Activated CD4-positive, alpha-beta memory T cell treated with anti-CD3 and anti-CD28 coated beads, Interleukin-2, amount 10 ng/mL, durations not matched to agents 7 days and 5 days (primary cell): ENCODE data around the gene RBM10. TPM values are rescaled to one million over a fixed set of nuclear protein-coding genes. Genes with fewer than 3 reads are reported as not detected.
"Not testable (repeated sequence)": the region's sequence is repeated elsewhere in the genome, so short reads cannot be mapped to it uniquely, and the experiment has no call there.

Experiments
- CTCF ChIA-PET: fragments of 350-600 bp; sonication (Branson Sonifier 250); formaldehyde crosslinking; loops from one replicate; lab custom pipeline; 2021; ENCODE audit warnings: antibody characterized with exemption, inconsistent platforms; lab: Charles Lee
- POLR2A ChIA-PET: fragments of 350-600 bp; sonication (Branson Sonifier 250); formaldehyde crosslinking; loops from one replicate; lab custom pipeline; 2021; ENCODE audit warnings: antibody characterized with exemption; lab: Charles Lee
- DNase-seq: peaks from one replicate; pipeline ENCODE4 v3.0.0-alpha.2; 2020
- H3K27ac Mint-ChIP-seq: one replicate; pipeline ENCODE4 v1.8.0; 2021; ENCODE audit warnings: mild to moderate bottlenecking, mixed read lengths
- H3K27me3 Mint-ChIP-seq: one replicate; pipeline ENCODE4 v1.8.0; 2021; ENCODE audit warnings: mixed read lengths
- H3K36me3 Mint-ChIP-seq: one replicate; pipeline ENCODE4 v1.8.0; 2021; ENCODE audit warnings: low read depth, mixed read lengths
- H3K4me1 Mint-ChIP-seq: one replicate; pipeline ENCODE4 v1.8.0; 2021; ENCODE audit warnings: mixed read lengths
- H3K4me3 Mint-ChIP-seq: one replicate; pipeline ENCODE4 v1.8.0; 2021; ENCODE audit warnings: mild to moderate bottlenecking, mixed read lengths
- H3K9me3 Mint-ChIP-seq: one replicate; pipeline ENCODE4 v1.8.0; 2021; ENCODE audit warnings: mixed read lengths
- total RNA-seq, 2 experiments: library from RNA; stranded (reverse); gene quantifications; one replicate each; pipeline ENCODE4 v1.2.3, GENCODE V29; 2021

Gene RBM10, protein sequence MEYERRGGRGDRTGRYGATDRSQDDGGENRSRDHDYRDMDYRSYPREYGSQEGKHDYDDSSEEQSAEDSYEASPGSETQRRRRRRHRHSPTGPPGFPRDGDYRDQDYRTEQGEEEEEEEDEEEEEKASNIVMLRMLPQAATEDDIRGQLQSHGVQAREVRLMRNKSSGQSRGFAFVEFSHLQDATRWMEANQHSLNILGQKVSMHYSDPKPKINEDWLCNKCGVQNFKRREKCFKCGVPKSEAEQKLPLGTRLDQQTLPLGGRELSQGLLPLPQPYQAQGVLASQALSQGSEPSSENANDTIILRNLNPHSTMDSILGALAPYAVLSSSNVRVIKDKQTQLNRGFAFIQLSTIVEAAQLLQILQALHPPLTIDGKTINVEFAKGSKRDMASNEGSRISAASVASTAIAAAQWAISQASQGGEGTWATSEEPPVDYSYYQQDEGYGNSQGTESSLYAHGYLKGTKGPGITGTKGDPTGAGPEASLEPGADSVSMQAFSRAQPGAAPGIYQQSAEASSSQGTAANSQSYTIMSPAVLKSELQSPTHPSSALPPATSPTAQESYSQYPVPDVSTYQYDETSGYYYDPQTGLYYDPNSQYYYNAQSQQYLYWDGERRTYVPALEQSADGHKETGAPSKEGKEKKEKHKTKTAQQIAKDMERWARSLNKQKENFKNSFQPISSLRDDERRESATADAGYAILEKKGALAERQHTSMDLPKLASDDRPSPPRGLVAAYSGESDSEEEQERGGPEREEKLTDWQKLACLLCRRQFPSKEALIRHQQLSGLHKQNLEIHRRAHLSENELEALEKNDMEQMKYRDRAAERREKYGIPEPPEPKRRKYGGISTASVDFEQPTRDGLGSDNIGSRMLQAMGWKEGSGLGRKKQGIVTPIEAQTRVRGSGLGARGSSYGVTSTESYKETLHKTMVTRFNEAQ
- total RNA-seq: 10 to 100 TPM; 55.3 to 57.0 TPM

DNA sequence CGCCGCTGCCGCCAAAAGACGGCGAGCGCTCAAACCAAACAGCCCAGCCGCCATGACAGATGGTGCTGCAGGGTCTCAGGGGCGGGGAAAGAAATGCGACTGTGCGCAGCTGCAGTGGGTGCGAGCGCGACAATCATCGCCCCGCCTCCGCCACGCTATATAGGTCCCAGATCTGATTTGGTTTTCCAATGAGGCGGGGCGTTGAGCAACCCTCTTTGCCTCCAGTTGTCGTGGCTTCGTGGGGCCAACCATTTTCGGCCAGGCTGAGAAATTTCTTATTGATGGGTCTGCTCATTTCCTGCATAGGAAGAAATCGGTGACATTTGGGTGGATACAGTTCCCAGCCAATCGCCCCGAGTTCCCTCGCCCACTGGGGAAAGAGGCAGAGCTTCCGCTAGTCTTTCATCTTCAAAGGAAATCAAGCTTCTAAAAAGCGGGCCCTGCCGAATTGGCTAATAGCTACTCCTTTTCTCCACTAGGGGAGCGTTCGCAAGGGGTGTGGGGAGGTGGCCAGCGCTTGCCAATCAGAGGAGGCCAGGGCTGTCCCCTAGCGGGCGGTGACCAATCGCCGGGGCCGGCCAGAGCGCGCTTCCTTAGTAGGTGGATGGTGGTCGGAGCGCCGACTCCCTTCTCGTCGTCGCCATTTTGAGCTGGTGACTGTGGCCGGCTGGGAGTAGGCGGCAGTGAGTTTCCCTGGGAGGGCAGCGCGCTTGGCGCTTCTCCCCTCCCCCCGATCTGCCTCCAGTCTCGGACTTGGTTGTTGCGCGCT lies at the start of gene RBM10, which contains the start of gene NDUFB11:
Gene RBM10, plus strand, starts transcription at position 596 of the 769 bp plus-strand sequence. CDS start 2,261 bp downstream, outside the sequence.
Gene NDUFB11, minus strand, starts transcription at position 77 of the 769 bp plus-strand sequence. Its CDS starts 23 bp downstream, at position 54.
- Mint-ChIP-seq H3K27me3 (no peaks in the 10 kb centered on the region), H3K36me3 (peaks cover 44% of the 10 kb centered on the region), H3K4me1 (peaks cover 37% of the 10 kb centered on the region), H3K9me3 (peaks cover 3% of the 10 kb centered on the region), H3K4me3 (peak within 1 kb of the TSS; percentile 97), H3K27ac (peak within 1 kb of the TSS; percentile 99)
- ChIA-PET CTCF (interaction anchor here (0.8 to 1.4 kb wide), 11 partner anchors 8 to 411 kb away, joined by 3 to 8 read pairs (median 5); no protein-coding TSS in a partner anchor), POLR2A (interaction anchor here (1.0 to 4.1 kb wide), 13 partner anchors 10 to 1429 kb away, joined by 3 to 55 read pairs (median 10); partner anchors contain the start of genes CDK16, RBM3, RP2 and UBA1)
- DNase-seq: peak; percentile 92

DNA sequence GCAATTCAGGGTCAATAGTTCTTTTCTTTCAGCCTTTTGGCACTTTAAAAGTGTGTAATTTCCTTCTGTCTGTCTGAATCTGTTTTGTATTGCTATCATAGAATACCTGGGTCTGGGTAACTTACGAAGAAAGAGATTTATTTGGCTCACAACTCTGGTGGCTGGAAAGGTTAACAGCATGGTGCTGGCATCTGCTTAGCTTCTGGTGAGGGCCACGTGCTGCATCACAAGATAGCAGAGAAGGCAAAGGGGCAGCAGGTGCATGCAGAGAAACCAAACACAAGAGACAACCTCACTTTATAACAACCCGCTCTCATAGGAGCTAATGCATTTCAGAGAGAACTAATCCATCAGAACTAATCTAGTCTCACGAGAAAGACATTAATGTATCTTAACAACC lies 48.0 kb upstream of the RBM10 start:
- Mint-ChIP-seq H3K27ac (no peak overlapping the region), H3K4me3 (no peak overlapping the region), H3K27me3 (no peaks in the 10 kb centered on the region), H3K9me3 (no peaks in the 10 kb centered on the region), H3K36me3 (no peaks in the 10 kb centered on the region), H3K4me1 (no peaks in the 10 kb centered on the region)
- CTCF ChIA-PET: no interaction called here
- no peak for DNase-seq
- POLR2A ChIA-PET: no interaction called here

DNA sequence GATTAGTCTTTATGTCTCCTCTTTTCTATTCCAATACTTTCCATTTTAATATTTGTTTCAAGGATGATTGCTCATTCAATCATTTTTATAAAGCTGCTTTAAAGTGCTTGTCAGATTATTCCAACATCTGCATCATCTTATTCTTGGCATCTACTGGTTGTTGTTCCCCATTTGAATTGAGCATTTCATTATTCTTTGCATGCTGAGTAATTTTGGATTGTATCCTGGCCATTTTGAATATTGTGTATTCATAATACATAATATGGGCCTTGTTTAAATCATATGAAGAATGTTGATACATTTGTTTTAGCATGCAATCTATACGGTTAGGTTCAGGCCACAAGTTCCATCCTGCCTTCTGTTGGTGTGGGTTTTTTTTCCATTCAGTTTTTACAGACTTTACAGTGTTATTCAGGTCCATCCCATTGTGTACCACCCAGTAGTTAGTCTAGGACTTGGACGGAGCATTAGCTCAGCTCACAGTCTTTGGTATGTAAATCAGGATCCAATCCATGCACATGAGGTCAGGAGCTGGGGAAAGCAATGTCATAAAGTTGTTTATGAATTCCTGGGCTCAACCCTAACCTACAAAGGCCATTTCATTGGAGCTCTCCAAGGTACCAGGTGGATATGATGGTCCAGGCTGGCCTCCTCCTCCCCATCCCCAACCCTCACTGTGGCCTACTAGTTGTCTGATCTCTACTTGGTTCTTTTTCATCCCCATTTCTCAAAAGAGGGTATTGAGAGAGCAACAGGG lies 46.5 kb upstream of the RBM10 start:
- POLR2A ChIA-PET: no interaction called here
- no peaks in the 10 kb centered on the region for H3K27me3 Mint-ChIP-seq
- CTCF ChIA-PET: no interaction called here
- H3K9me3 Mint-ChIP-seq: no peaks in the 10 kb centered on the region
- H3K27ac Mint-ChIP-seq: no peak overlapping the region
- H3K4me1 Mint-ChIP-seq: no peaks in the 10 kb centered on the region
- DNase-seq: no peak
- H3K36me3 Mint-ChIP-seq: no peaks in the 10 kb centered on the region
- H3K4me3 Mint-ChIP-seq: no peak overlapping the region

DNA sequence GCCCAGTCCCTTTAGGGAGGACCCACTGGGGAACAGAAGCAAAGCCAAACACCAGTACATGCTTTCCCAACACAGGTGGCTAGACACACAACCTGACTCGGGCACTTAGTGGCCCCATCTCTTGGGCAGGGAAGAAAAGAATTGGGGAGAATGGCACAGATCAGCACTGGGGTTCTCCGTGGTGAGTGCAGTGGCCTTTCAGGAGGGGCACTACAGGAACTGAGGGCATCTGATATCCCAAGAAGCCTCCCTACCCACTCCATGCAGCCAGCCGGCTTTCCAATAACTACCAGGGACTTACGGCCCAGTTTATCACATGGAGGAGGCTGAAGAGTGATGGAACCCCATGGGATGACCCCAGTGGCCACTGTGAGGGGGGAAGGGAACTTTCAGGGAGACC lies 43.8 kb upstream of the RBM10 start:
- H3K27me3 Mint-ChIP-seq: no peaks in the 10 kb centered on the region
- POLR2A ChIA-PET: no interaction called here
- H3K27ac Mint-ChIP-seq: no peak overlapping the region
- H3K4me3 Mint-ChIP-seq: no peak overlapping the region
- no peak for DNase-seq
- CTCF ChIA-PET: no interaction called here
- H3K4me1 Mint-ChIP-seq: no peaks in the 10 kb centered on the region
- H3K9me3 Mint-ChIP-seq: no peaks in the 10 kb centered on the region
- no peaks in the 10 kb centered on the region for H3K36me3 Mint-ChIP-seq

DNA sequence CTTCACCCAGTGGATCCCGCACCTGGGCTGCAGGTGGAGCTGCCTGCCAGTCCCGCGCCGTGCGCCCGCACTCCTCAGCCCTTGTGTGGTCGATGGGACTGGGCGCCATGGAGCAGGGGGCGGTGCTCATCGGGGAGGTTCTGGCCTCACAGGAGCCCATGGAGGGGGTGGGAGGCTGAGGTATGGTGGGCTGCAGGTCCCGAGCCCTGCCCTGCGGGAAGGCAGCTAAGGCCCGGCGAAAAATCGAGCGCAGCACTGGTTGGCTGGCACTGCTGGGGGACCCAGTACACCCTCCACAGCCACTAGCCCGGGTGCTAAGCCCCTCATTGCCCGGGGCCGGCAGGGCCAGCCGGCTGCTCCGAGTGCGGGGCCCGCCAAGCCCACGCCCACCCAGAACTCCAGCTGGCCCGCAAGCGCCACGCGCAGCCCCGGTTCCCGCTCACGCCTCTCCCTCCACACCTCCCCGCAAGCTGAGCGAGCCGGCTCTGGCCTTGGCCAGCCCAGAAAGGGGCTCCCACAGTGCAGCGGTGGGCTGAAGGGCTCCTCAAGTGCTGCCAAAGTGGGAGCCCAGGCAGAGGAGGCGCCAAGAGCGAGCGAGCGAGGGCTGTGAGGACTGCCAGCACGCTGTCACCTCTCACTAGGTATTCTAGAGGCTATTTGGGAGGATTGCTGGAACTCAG lies 33.9 kb upstream of the RBM10 start:
- H3K36me3 Mint-ChIP-seq, POLR2A ChIA-PET: not testable (repeated sequence)

DNA sequence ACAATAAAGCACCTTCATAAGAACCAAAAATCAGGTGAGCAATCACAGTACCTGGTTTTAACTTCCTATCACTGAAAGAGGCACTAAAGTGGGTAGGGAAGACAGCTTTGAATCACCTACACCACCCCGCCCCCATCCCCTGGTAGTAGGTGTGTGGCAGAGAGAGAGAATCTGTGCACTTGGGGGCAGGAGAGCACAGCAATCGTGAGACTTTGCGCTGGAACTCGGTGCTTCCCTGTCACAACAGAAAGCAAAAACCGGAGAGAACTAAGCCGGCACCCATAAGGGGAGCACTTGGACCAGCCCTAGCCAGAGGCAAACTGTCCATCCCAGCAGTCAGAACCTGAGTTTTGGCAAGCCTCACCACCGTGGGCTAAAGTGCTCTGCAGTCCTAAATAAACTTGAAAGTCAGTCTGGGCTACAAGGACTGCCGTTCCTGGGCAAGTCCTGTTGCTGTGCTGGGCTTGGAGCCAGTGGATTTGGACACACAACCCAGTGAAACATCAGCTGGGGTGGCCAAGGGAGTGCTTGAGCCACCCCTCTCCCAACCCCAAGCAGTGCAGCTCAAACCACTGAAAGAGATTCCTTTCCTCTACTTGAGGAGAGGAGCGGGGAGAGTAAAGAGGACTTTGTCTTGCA lies 32.6 kb upstream of the RBM10 start:
- H3K4me3 Mint-ChIP-seq: no peak overlapping the region
- H3K9me3 Mint-ChIP-seq: no peaks in the 10 kb centered on the region
- no peaks in the 10 kb centered on the region for H3K36me3 Mint-ChIP-seq
- no peaks in the 10 kb centered on the region for H3K27me3 Mint-ChIP-seq
- POLR2A ChIA-PET: no interaction called here
- no peak overlapping the region for H3K27ac Mint-ChIP-seq
- no peak for DNase-seq
- no peaks in the 10 kb centered on the region for H3K4me1 Mint-ChIP-seq
- CTCF ChIA-PET: no interaction called here

More for the DNA sequence above, 33.9 kb upstream of the RBM10 start:
- H3K4me1 Mint-ChIP-seq, DNase-seq, H3K27me3 Mint-ChIP-seq, CTCF ChIA-PET, H3K4me3 Mint-ChIP-seq, H3K9me3 Mint-ChIP-seq, H3K27ac Mint-ChIP-seq: not testable (repeated sequence)

DNA sequence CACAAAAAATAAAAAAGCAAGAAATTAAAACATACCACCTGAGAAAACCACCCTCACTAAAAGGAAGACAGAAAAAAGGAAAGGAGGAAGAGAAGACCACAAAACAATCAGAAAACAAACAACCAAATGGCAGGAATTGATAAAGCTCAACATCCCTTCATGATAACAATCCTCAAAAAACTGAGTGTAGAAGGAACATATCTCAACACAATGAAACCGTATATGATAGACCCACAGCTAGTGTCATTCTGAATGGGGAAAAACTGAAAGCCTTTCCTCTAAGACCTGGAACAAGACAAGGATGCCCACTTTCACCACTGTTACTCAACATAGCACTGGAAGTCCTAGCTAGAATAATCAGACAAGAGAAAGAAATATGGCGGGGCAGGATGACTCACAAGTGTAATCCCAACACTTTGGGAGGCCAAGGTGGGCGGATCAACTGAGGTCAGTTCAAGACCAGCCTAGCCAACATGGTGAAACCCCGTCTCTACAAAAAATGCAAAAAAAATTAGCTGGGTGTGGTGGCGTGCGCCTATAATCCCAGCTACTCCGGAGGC lies 28.4 kb upstream of the RBM10 start:
- H3K36me3 Mint-ChIP-seq, H3K27ac Mint-ChIP-seq, H3K4me3 Mint-ChIP-seq, H3K4me1 Mint-ChIP-seq, CTCF ChIA-PET, H3K27me3 Mint-ChIP-seq, H3K9me3 Mint-ChIP-seq, DNase-seq: not testable (repeated sequence)
- POLR2A ChIA-PET: interaction anchor here (1.4 kb wide), 1 partner anchor 13 kb away, joined by 3 read pairs; no protein-coding TSS in a partner anchor

DNA sequence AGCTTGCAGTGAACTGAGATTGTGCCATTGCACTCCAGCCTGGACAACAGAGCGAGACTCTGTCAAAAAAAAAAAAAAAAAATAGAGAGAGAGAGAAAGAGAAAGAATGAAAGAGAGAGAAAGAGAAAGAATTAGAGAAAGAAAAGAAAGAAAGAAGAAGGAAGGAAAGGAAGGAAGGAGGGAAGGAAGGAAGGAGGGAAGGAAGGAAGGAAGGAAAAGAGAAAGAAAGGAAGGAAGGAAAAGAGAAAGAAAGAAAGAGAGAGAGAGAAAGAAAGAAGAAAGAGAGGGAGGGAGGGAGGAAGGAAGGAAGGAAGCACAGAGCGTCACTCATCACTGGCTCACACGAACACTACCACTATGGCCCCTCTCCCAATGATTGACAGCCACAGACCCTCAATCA lies 20.6 kb upstream of the RBM10 start:
- H3K4me1 Mint-ChIP-seq, H3K36me3 Mint-ChIP-seq, POLR2A ChIA-PET, H3K27ac Mint-ChIP-seq, DNase-seq, H3K4me3 Mint-ChIP-seq, CTCF ChIA-PET, H3K9me3 Mint-ChIP-seq, H3K27me3 Mint-ChIP-seq: not testable (repeated sequence)

DNA sequence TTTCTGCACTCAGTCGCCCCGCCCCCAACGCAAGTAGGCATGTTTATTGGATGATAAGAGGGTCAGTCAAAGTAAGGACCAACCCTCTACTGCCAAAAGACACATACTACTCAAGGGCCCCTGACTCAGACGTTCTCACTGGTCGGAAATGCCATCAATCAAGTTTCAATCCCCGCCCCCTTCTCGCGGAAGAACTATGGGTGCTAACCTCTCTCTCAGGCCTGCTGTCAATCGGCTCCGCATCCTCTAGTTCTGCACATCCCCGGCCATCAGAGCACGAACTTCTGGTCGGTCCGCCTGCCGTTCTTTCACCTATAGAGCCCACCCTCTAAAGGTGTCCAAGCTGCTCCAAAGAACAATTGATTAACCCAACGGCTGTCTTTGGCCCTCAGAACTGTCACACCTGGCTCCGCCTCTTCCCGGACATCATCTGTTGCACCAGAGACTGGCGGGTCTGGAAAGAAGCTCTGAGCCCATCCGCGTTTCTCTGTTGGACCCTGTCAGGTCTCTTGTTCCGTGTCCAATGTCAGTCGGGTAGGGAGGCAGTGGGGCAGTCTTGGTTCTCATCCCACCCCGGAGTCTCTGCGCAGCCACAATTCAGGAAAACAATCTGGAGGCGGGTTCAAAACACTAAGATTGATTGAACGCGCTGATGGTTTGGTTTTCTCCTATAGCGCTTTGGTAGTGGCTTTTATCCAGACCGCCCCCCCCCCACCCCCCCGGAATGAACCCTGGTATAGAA lies 15.7 kb upstream of the RBM10 start:
- no peaks in the 10 kb centered on the region for H3K36me3 Mint-ChIP-seq
- H3K27ac Mint-ChIP-seq: peak overlapping the region; percentile 93
- H3K9me3 Mint-ChIP-seq: no peaks in the 10 kb centered on the region
- ChIA-PET POLR2A (interaction anchor here (0.6 to 5.0 kb wide), 6 partner anchors 13 to 238 kb away, joined by 3 to 55 read pairs (median 4); partner anchors contain the start of genes NDUFB11 and RBM10), CTCF (interaction anchor here (1.1 to 1.2 kb wide), 2 partner anchors 15 to 16 kb away, joined by 6 to 7 read pairs; partner anchors contain the start of genes NDUFB11 and RBM10)
- H3K4me3 Mint-ChIP-seq: peak overlapping the region; percentile 96
- peak; percentile 91 for DNase-seq
- H3K27me3 Mint-ChIP-seq: no peaks in the 10 kb centered on the region
- peaks cover 8% of the 10 kb centered on the region for H3K4me1 Mint-ChIP-seq

DNA sequence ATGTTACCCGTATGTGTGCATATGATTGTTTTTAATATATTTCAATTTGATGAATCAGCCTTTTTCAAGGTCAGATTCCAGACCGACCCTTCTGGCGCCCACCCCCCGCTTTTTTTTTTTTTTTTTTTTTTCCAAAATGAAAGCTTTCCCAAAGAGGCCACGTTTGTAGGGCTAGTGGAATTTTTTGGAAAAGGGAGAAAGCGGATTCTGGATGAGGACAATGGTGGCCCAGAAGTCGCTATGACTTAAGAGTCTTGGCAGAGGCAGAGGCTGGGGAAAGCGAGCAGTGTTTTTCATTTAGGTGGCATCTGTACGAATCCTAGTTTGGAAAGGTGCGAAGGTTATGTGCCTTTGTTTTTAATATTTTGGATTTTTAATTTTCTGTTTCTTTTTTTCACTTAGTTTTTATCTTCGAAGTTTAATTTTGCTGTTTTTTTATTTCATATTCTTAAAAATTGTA lies 15.1 kb upstream of the RBM10 start:
- H3K36me3 Mint-ChIP-seq: no peaks in the 10 kb centered on the region
- H3K4me1 Mint-ChIP-seq: peaks cover 8% of the 10 kb centered on the region
- H3K27ac Mint-ChIP-seq: peak overlapping the region; percentile 40
- POLR2A ChIA-PET: interaction anchor here (0.6 to 5.0 kb wide), 6 partner anchors 14 to 237 kb away, joined by 3 to 55 read pairs (median 4); partner anchors contain the start of genes NDUFB11 and RBM10
- H3K27me3 Mint-ChIP-seq: no peaks in the 10 kb centered on the region
- CTCF ChIA-PET: interaction anchor here (1.1 kb wide), 1 partner anchor 15 kb away, joined by 7 read pairs; the partner anchor contains the start of genes NDUFB11 and RBM10
- H3K9me3 Mint-ChIP-seq: no peaks in the 10 kb centered on the region
- peak overlapping the region; percentile 96 for H3K4me3 Mint-ChIP-seq
- DNase-seq: no peak
